ENCODE results near the gene MRPL36.

Gene MRPL36

DNA sequence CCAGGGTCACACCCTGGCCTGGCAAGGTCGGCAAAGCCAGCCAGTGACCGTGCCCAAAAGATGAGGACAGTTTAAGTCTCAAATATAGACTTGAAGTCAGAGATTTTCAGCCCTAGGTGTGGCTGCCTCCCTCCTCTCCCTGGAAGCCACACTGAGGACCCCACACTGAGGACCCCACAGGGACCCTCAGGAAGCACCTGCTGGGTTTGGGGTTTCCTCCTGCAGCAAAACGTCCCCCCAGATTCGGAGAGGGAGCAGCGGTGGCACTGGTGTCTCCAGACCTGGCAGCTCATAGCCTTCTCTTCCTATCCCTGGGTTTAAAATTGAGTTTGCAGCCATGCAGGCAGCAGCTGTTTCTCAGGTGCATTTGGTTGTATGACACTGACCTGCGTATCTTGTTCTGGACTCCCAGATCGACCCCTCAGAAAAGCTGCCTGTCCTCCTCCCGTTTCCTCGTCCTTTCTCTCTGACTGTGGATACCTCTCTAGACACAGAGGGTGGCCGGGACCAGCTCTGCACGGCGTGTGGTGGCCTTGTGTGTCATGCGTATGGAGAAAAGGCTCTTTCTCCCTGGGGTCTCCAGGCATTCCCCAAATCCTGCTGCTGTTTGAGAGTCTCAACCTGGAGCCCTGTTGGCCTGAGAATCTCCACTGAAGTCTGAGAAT, 36.6 kb downstream of the MRPL36 start:
- Histone ChIP-seq H3K4me3 (ENCODE audit: low read depth, low read length) (no peak overlapping the region), H3K9me3 (no peaks in the 10 kb centered on the region), H3K27me3 (peaks cover 52% of the 10 kb centered on the region), H3K4me1 (no peaks in the 10 kb centered on the region), H3K36me3 (no peaks in the 10 kb centered on the region)
- TF ChIP-seq, protein P1, sequence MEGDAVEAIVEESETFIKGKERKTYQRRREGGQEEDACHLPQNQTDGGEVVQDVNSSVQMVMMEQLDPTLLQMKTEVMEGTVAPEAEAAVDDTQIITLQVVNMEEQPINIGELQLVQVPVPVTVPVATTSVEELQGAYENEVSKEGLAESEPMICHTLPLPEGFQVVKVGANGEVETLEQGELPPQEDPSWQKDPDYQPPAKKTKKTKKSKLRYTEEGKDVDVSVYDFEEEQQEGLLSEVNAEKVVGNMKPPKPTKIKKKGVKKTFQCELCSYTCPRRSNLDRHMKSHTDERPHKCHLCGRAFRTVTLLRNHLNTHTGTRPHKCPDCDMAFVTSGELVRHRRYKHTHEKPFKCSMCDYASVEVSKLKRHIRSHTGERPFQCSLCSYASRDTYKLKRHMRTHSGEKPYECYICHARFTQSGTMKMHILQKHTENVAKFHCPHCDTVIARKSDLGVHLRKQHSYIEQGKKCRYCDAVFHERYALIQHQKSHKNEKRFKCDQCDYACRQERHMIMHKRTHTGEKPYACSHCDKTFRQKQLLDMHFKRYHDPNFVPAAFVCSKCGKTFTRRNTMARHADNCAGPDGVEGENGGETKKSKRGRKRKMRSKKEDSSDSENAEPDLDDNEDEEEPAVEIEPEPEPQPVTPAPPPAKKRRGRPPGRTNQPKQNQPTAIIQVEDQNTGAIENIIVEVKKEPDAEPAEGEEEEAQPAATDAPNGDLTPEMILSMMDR (IDR thresholded peaks at IDR 0.05; ENCODE audit: low read depth, low read length), result no peak
- no peak for DNase-seq

DNA sequence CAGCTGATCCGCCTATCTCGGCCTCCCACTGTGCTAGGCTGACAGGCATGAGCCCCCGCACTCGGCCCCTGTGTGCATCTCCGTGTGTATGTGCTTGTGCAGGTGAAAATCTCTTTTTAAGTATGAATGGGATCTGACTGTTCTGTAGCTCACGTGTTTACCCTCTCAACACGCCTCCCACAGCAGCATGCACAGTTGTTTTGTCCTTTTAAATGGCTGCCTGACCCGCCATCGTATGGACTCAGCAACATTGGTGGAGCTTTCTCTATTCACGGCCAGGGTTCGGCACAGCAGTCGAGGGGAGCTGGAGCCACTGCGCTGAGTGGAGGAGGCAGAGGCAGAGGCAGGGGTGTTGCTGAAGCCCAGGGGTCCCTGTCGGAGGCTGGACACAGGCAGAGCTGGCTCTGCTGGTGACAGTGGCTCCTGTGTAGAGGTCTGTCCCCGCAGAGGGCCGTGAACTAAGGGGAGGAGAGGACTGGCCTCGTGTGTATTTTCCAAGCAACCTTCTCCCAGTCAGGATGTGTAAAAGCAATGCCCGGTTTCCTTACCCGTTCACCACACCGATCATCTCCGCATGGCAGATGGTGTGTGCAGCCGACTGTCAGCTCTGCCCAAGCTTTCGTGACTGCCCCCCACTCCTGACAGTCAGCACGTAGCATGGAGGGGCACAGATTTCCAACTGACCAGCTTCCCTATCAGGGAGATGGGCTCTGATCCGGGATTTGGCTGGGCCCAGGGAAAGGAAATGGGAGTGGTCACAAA, 37.3 kb downstream of the MRPL36 start:
- peaks cover 49% of the 10 kb centered on the region for H3K27me3 ChIP-seq
- TF ChIP-seq, protein P1 (IDR thresholded peaks at IDR 0.05; ENCODE audit: low read depth, low read length), result no peak
- no peak for DNase-seq
- no peaks in the 10 kb centered on the region for H3K9me3 ChIP-seq
- no peaks in the 10 kb centered on the region for H3K36me3 ChIP-seq
- no peaks in the 10 kb centered on the region for H3K4me1 ChIP-seq
- no peak overlapping the region for H3K4me3 ChIP-seq (ENCODE audit: low read depth, low read length)

DNA sequence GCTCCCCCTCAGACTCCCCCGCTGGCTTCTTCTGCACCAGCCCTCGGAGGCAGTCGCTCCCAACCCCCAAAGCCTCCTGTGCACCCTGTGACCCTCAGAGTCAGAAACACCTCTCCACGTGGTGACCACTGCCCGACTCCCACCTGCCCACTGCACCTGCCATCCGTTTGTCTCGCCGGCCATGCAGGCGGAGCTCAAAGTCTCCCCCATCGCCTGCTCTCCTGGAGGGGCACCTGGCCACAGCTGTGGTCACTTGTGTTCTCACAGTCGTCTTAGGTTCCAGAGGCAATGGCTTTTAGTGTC, 38.2 kb downstream of the MRPL36 start:
- DNase-seq, result no peak
- Histone ChIP-seq H3K4me3 (ENCODE audit: low read depth, low read length) (no peak overlapping the region), H3K4me1 (no peaks in the 10 kb centered on the region), H3K27me3 (peaks cover 51% of the 10 kb centered on the region), H3K9me3 (no peaks in the 10 kb centered on the region), H3K36me3 (no peaks in the 10 kb centered on the region)
- TF ChIP-seq, protein P1 (IDR thresholded peaks at IDR 0.05; ENCODE audit: low read depth, low read length), result no peak

DNA sequence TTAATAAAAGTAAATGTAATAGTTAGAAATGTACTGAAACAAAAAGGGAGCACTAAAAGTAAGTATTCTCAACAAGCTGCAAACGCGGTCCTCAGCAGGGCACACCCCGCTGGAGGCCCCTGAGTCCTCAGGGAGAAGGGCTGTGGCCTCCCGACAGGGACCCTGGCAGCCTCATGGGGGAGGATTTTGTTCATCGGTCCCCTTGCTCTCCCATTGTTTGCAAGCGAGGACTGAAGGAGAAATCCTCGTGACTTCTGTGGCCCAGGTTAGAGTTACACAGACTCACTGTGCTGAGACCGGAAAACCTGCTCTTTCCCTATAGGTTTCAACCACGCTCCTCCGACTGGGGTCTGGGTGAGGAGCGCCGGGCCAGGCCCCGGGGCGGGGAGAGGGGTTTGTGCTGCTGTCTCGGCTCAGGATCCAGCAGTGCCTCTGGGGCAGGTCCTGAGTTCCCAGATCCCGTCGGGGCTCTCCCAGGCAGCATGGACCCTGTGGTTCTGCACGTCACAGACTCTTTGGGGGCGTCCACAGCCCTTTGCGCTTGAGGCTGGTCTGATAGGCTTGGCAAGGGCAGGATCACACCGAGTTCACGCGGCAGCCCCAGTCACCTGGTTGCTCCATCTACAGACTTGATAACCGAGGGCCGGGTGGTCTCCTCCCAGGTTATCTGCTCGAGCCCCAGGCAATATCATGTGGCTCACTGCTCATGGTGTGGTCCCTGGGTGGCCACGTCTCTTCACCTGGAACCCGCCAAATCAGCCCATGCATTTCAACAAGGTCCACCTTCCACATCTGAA, 38.8 kb downstream of the MRPL36 start:
- no peaks in the 10 kb centered on the region for H3K36me3 ChIP-seq
- H3K4me1 ChIP-seq, result no peaks in the 10 kb centered on the region
- no peak overlapping the region for H3K4me3 ChIP-seq (ENCODE audit: low read depth, low read length)
- peaks cover 57% of the 10 kb centered on the region for H3K27me3 ChIP-seq
- H3K9me3 ChIP-seq, result no peaks in the 10 kb centered on the region
- no peak for DNase-seq
- TF ChIP-seq, protein P1 (IDR thresholded peaks at IDR 0.05; ENCODE audit: low read depth, low read length), result no peak

DNA sequence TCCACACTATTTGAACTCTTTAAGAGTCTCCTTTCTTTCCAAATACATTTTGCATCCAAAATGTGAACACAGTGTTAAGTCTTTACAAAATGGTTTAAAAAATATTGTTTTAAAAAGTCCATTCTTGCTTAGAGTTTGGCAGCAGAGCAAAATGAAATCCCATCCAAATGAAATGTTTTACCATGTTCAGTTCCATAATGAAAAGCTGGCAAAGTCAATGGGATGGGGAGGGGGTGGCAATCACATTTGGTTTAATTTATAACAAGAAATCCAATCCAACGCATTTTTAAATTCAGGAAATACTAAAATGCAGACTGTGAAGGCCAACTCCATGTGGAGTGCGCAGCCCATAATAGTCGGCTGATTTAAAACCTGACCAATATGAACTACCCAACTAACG, 39.4 kb downstream of the MRPL36 start:
- no peak overlapping the region for H3K4me3 ChIP-seq (ENCODE audit: low read depth, low read length)
- peaks cover 63% of the 10 kb centered on the region for H3K27me3 ChIP-seq
- no peaks in the 10 kb centered on the region for H3K4me1 ChIP-seq
- DNase-seq, result no peak
- no peaks in the 10 kb centered on the region for H3K9me3 ChIP-seq
- TF ChIP-seq, protein P1 (IDR thresholded peaks at IDR 0.05; ENCODE audit: low read depth, low read length), result no peak
- no peaks in the 10 kb centered on the region for H3K36me3 ChIP-seq
